GM13977 (cell line): Measurements from ENCODE around the gene GRID2.

ENCODE experiments used
- DNase-seq: peaks from one replicate; pipeline ENCODE4 v3.0.0; 2012; ENCODE audit warnings: low spot score
- CTCF ChIP-seq: IDR thresholded peaks from 2 replicates; pipeline ENCODE4 v1.5.1; 2012; ENCODE audit warnings: mild to moderate bottlenecking, control low read depth; ENCODE audit not compliant: insufficient read depth; ENCODE audit errors: extremely low read depth, missing control alignments
- in situ Hi-C: fragments of 300-500 bp; cut with MboI; formaldehyde crosslinking; loops from one replicate; pipeline ENCODE4 v1.12.0; 2022; ENCODE audit warnings: low sequenced_read_pairs, low pct_unique_long_range_greater_than_20kb, mixed read lengths, inconsistent platforms; ENCODE audit not compliant: unreplicated experiment

The GRID2 gene

GRCh38 chr4:92514627-92515026 is 210.9 kb downstream of the GRID2 start:
- no peak for TF ChIP-seq CTCF
- in situ Hi-C loops: no loop called here
- no peak for DNase-seq

GRCh38 chr4:92516450-92516849 is 212.7 kb downstream of the GRID2 start:
- in situ Hi-C loops: no loop called here
- no peak for DNase-seq
- TF ChIP-seq CTCF: no peak

- no peak for TF ChIP-seq CTCF
Observed at GRCh38 chr4:92519727-92520126, 216.0 kb downstream of the GRID2 start.

GRCh38 chr4:92520563-92520962 is 216.8 kb downstream of the GRID2 start:
- in situ Hi-C loops: no loop called here
- DNase-seq: no peak
- no peak for TF ChIP-seq CTCF

More at GRCh38 chr4:92519727-92520126, 216.0 kb downstream of the GRID2 start:
- DNase-seq: no peak
- in situ Hi-C loops: no loop called here

GRCh38 chr4:92521941-92522340 is 218.2 kb downstream of the GRID2 start:
- DNase-seq: no peak
- no peak for TF ChIP-seq CTCF
- in situ Hi-C loops: no loop called here

GRCh38 chr4:92522356-92522755 is 218.6 kb downstream of the GRID2 start:
- in situ Hi-C loops: no loop called here

More at GRCh38 chr4:92522356-92522755, 218.6 kb downstream of the GRID2 start:
- DNase-seq: no peak
- TF ChIP-seq CTCF: no peak
